HL-60 (cell line): ENCODE results near the gene SLC25A23.

Experiments used
- GABPA ChIP-seq: IDR thresholded peaks from 2 replicates; pipeline ENCODE4 v1.6.1; 2012; ENCODE audit warnings: low read depth
- POLR2AphosphoS5 ChIP-seq: IDR thresholded peaks from 2 replicates; pipeline ENCODE4 v1.6.1; 2012; ENCODE audit warnings: low read depth
- TF ChIP-seq, protein P1 (sequence below): IDR thresholded peaks from one replicate; pipeline ENCODE4 v1.5.1; 2011; ENCODE audit warnings: low read length, control low read depth, inconsistent platforms; ENCODE audit not compliant: insufficient read depth

DNA sequence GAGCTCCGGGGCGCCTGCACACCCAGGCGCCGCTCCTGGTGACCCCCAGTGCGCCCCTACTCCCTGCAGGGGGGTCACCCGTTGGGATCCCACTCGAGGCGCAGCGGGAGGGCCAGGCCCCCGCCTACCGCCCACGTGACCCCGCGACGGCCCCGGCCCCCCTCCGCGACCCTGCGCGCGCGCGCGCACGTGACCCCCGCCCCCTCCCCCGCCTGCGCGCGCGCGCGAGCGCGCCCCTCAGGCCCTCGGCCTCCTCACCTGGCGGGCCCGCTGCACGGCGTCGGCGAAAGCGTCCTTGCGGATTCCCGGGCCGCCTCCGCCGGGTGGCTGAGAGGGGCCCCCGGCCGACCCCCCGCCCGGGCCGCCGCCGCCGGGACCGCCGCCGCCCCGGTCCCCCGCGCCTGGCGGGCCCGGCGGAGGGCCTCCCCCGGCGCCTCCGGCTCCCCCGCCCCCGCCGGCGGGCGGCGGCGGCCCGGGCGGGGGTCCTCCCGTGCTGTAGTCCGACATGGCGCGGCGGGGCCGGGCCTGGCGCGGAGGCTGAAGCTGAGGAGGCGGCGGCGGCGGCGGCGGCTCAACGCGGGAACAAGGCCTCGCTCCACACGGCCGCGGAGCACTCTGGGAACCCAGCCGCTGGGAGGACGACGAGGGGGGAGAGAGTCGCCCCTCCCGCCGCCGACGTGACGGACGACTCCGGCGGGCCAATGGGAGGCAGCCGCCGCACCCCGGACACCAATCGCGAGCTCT lies 35.2 kb downstream of the SLC25A23 start, which contains the start of gene KHSRP:
- TF ChIP-seq, protein P1, sequence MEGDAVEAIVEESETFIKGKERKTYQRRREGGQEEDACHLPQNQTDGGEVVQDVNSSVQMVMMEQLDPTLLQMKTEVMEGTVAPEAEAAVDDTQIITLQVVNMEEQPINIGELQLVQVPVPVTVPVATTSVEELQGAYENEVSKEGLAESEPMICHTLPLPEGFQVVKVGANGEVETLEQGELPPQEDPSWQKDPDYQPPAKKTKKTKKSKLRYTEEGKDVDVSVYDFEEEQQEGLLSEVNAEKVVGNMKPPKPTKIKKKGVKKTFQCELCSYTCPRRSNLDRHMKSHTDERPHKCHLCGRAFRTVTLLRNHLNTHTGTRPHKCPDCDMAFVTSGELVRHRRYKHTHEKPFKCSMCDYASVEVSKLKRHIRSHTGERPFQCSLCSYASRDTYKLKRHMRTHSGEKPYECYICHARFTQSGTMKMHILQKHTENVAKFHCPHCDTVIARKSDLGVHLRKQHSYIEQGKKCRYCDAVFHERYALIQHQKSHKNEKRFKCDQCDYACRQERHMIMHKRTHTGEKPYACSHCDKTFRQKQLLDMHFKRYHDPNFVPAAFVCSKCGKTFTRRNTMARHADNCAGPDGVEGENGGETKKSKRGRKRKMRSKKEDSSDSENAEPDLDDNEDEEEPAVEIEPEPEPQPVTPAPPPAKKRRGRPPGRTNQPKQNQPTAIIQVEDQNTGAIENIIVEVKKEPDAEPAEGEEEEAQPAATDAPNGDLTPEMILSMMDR = no peak
- TF ChIP-seq GABPA = no peak
- TF ChIP-seq POLR2AphosphoS5 = peak; percentile 91
